GM18861 (cell line): ENCODE measurements around the gene KHNYN.

ENCODE experiments used
- ATAC-seq: cut with Tn5 transposase; IDR thresholded peaks from one replicate; pipeline ENCODE4 v1.9.1; 2021; ENCODE audit not compliant: unreplicated experiment

The KHNYN gene

GRCh38 chr14:24399999-24400718, 29.6 kb upstream of the KHNYN start:
- ATAC-seq: no peak

- ATAC-seq: no peak
Measured at GRCh38 chr14:24401810-24402702, 27.7 kb upstream of the KHNYN start.

GRCh38 chr14:24403294-24403998, 26.3 kb upstream of the KHNYN start:
- ATAC-seq: no peak

- no peak for ATAC-seq
Measured at GRCh38 chr14:24404814-24405213, 24.9 kb upstream of the KHNYN start.

GRCh38 chr14:24406416-24406815, 23.3 kb upstream of the KHNYN start:
- no peak for ATAC-seq

- ATAC-seq: no peak
Measured at GRCh38 chr14:24407608-24408325, 22.0 kb upstream of the KHNYN start.

- ATAC-seq: no peak
Measured at GRCh38 chr14:24408764-24409163, 21.0 kb upstream of the KHNYN start.

GRCh38 chr14:24409192-24409591, 20.6 kb upstream of the KHNYN start:
- ATAC-seq: no peak

GRCh38 chr14:24409956-24410355, 19.8 kb upstream of the KHNYN start:
- no peak for ATAC-seq

- ATAC-seq: no peak
Measured at GRCh38 chr14:24411443-24412389, 18.0 kb upstream of the KHNYN start.

- no peak for ATAC-seq
Measured at GRCh38 chr14:24414077-24414476, 15.7 kb upstream of the KHNYN start.

- ATAC-seq: no peak
Measured at GRCh38 chr14:24414732-24415420, 14.9 kb upstream of the KHNYN start.

- ATAC-seq: no peak
Measured at GRCh38 chr14:24415421-24416253, 14.1 kb upstream of the KHNYN start.

GRCh38 chr14:24416254-24416931, 13.4 kb upstream of the KHNYN start:
- ATAC-seq: no peak

GRCh38 chr14:24416932-24417619, 12.7 kb upstream of the KHNYN start:
- no peak for ATAC-seq

GRCh38 chr14:24417832-24418491, 11.8 kb upstream of the KHNYN start:
- no peak for ATAC-seq

GRCh38 chr14:24418492-24418873, 11.3 kb upstream of the KHNYN start:
- no peak for ATAC-seq
